ENCODE results near the gene WDR7. TPM values are rescaled to one million over a fixed set of nuclear protein-coding genes. Genes with fewer than 3 reads are reported as not detected.

The WDR7 gene
- total and polyA plus RNA-seq, 2 of the 4 experiments (the other 2 are of a cell fraction): 3.7 to 23.3 TPM

DNA sequence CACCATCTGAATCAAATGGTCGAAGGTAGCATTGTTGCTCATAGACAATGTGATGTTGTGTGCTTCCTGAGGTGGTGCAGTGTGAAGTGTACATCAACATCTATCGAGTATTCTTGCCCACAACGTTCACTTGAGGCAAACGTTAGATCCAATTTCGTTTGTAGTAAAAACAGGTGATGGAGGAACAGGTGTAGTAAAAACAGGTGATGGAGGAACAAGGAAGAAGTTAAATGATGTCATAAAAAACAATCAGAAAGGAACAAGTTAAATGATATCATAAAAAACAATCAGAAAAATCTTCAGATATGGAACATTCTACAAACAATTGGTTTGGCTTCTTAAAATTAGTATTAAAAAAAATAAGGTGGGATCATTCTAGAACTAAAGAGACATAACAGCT is 11.3 kb downstream of the WDR7 start:
- no TSS peak for BruUV-seq (replicated peaks)
- no peak overlapping the region for H4K8ac ChIP-seq (ENCODE audit: low read depth in 2 of 2, low read length in 2 of 2)
- ChIA-PET CTCF (no interaction called here), POLR2A (ENCODE audit: unreplicated experiment) (interaction anchor here (0.6 to 1.8 kb wide), 2 partner anchors 11 to 1061 kb away, joined by 3 to 4 read pairs; partner anchors contain the start of gene WDR7)
- no peak for DNase-seq
- no peak overlapping the region for H2BK15ac ChIP-seq (ENCODE audit: low read depth, low read length)
- no peaks in the 10 kb centered on the region for H3K36me3 ChIP-seq (ENCODE audit: control insufficient read depth, insufficient read depth, low read length)
- H3K9me1 ChIP-seq (ENCODE audit: insufficient read depth, low read length): peaks cover 3% of the 10 kb centered on the region; the same call in 1 of the 2 replicates
- no peak overlapping the region for H3K4ac ChIP-seq (ENCODE audit: low read depth, low read length)
- H2BK120ac ChIP-seq (ENCODE audit: low read depth, low read length): no peak overlapping the region
- 86% methylated on average over 1 of the region's 5 CpGs; no CpG with 5 or more reads in 1 of the 2 experiments for WGBS, 2 experiments (ENCODE audit: extremely low coverage in 2 of 2, insufficient read length in 1 of 2)
- no peak overlapping the region for H3K27ac ChIP-seq (ENCODE audit: insufficient read depth, low read length)
- peaks cover 3% of the 10 kb centered on the region; the same call in 1 of the 2 replicates for H4K20me1 ChIP-seq (ENCODE audit: insufficient read depth, low read length)
- no peak overlapping the region for H3K4me3 ChIP-seq (ENCODE audit: insufficient read depth, low read depth, low read length)
- peaks cover 30 to 33% of the 10 kb centered on the region in 2 experiments for H3K79me1 ChIP-seq (ENCODE audit: low read depth in 1 of 2, low read length in 2 of 2)
- H3K9me3 ChIP-seq (ENCODE audit: control insufficient read depth, insufficient read depth, low read length): no peaks in the 10 kb centered on the region
- in situ Hi-C loops (cut with MboI; ENCODE audit: low sequenced_read_pairs) (no loop called here), dilution Hi-C loops (cut with HindIII; ENCODE audit: low sequenced_read_pairs, unreplicated experiment) (no loop called here), intact Hi-C loops (cut with micrococcal nuclease) (no loop called here)
- no peak overlapping the region for H2AFZ ChIP-seq (replicated peaks; ENCODE audit: low read length, poor library complexity)
- no peak overlapping the region for H4K91ac ChIP-seq (ENCODE audit: insufficient read depth, low read depth, low read length)
- H3K4me1 ChIP-seq (ENCODE audit: control insufficient read depth, insufficient read depth, low read length): no peaks in the 10 kb centered on the region
- H3K9ac ChIP-seq (ENCODE audit: low read depth, low read length): no peak overlapping the region
- H3K56ac ChIP-seq (ENCODE audit: extremely low read depth, insufficient read depth, low read length): no peak overlapping the region
- no peak overlapping the region for H3K18ac ChIP-seq (ENCODE audit: low read depth, low read length)
- TF ChIP-seq RAD21 (IDR thresholded peaks at IDR 0.05; ENCODE audit: low read length): no peak
- no peak for TF ChIP-seq POLR2A (IDR thresholded peaks at IDR 0.05; ENCODE audit: low read depth, low read length)
- no peak for TF ChIP-seq NFE2L2 (IDR thresholded peaks at IDR 0.05; ENCODE audit: low read depth, low read length)
- TF ChIP-seq, protein P1, sequence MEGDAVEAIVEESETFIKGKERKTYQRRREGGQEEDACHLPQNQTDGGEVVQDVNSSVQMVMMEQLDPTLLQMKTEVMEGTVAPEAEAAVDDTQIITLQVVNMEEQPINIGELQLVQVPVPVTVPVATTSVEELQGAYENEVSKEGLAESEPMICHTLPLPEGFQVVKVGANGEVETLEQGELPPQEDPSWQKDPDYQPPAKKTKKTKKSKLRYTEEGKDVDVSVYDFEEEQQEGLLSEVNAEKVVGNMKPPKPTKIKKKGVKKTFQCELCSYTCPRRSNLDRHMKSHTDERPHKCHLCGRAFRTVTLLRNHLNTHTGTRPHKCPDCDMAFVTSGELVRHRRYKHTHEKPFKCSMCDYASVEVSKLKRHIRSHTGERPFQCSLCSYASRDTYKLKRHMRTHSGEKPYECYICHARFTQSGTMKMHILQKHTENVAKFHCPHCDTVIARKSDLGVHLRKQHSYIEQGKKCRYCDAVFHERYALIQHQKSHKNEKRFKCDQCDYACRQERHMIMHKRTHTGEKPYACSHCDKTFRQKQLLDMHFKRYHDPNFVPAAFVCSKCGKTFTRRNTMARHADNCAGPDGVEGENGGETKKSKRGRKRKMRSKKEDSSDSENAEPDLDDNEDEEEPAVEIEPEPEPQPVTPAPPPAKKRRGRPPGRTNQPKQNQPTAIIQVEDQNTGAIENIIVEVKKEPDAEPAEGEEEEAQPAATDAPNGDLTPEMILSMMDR (conservative IDR thresholded peaks at IDR 0.05; ENCODE audit: low read depth, low read length): no peak
- TF ChIP-seq RFX5 (IDR thresholded peaks at IDR 0.05; ENCODE audit: low read depth, low read length): no peak
- TF ChIP-seq RCOR1 (IDR thresholded peaks at IDR 0.05; ENCODE audit: insufficient replicate concordance, low read length): no peak
- no peaks in the 10 kb centered on the region for H3K27me3 ChIP-seq (ENCODE audit: control insufficient read depth, insufficient read depth, low read length)
- H2BK5ac ChIP-seq (ENCODE audit: low read depth, low read length, poor library complexity, severe bottlenecking): no peak overlapping the region
- no peak overlapping the region for H3K23ac ChIP-seq (ENCODE audit: low read depth, low read length)
- no peak overlapping the region for H3K14ac ChIP-seq (replicated peaks; ENCODE audit: low read depth, low read length)
- no peak overlapping the region for H4K5ac ChIP-seq (ENCODE audit: low read depth, low read length)
- H2AK5ac ChIP-seq (ENCODE audit: low read depth, low read length): no peak overlapping the region
- no peak for ATAC-seq (ENCODE audit: low read depth)
- H2BK20ac ChIP-seq (ENCODE audit: low read depth, low read length): no peak overlapping the region
- no peak overlapping the region for H2AK9ac ChIP-seq (replicated peaks; ENCODE audit: low read depth, low read length, poor library complexity)
- no peak overlapping the region for H3K4me2 ChIP-seq (ENCODE audit: low read depth, low read length)
